WTC11 (cell line): ENCODE measurements around the gene SRPRA. TPM values are rescaled to one million over a fixed set of nuclear protein-coding genes. Genes with fewer than 3 reads are reported as not detected.

Experiments used
- ATF1 ChIP-seq: sonication (generic); formaldehyde crosslinking; IDR thresholded peaks from 2 replicates; pipeline ENCODE4 v1.8.1; 2023; ENCODE audit warnings: mild to moderate bottlenecking, moderate library complexity, missing genetic modification reagents
- ATF6 ChIP-seq: sonication (generic); formaldehyde crosslinking; IDR thresholded peaks from 2 replicates; pipeline ENCODE4 v1.8.1; 2023; ENCODE audit warnings: mild to moderate bottlenecking, missing genetic modification reagents
- CDX4 ChIP-seq: fragments of 250-450 bp; sonication (Bioruptor Pico); IDR thresholded peaks from 2 replicates; pipeline ENCODE4 v1.9.0; 2021; ENCODE audit warnings: moderate library complexity, mild to moderate bottlenecking, inconsistent platforms, borderline replicate concordance
- E2F1 ChIP-seq: sonication (generic); formaldehyde crosslinking; IDR thresholded peaks from 2 replicates; pipeline ENCODE4 v1.8.0; 2022; ENCODE audit warnings: mild to moderate bottlenecking, missing genetic modification reagents
- ESRRA ChIP-seq: sonication (generic); formaldehyde crosslinking; IDR thresholded peaks from 2 replicates; pipeline ENCODE4 v1.8.1; 2022; ENCODE audit warnings: mild to moderate bottlenecking, missing genetic modification reagents, borderline replicate concordance
- FOXJ3 ChIP-seq: sonication (generic); formaldehyde crosslinking; IDR thresholded peaks from 2 replicates; pipeline ENCODE4 v1.9.0; 2021; ENCODE audit warnings: missing genetic modification reagents, mild to moderate bottlenecking, borderline replicate concordance
- NFATC4 ChIP-seq: fragments of 250-450 bp; sonication (Bioruptor Pico); IDR thresholded peaks from 2 replicates; pipeline ENCODE4 v1.9.0; 2021; ENCODE audit warnings: mild to moderate bottlenecking
- NR1H2 ChIP-seq: sonication (generic); formaldehyde crosslinking; IDR thresholded peaks from 2 replicates; pipeline ENCODE4 v1.9.0; 2021; ENCODE audit warnings: mild to moderate bottlenecking, moderate library complexity, missing genetic modification reagents
- NR3C1 ChIP-seq: sonication (generic); formaldehyde crosslinking; conservative IDR thresholded peaks from 2 replicates; pipeline ENCODE4 v1.8.1; 2023; ENCODE audit warnings: low read depth, mild to moderate bottlenecking, missing genetic modification reagents
- RELA ChIP-seq: sonication (generic); formaldehyde crosslinking; IDR thresholded peaks from 2 replicates; pipeline ENCODE4 v1.8.1; 2022; ENCODE audit warnings: missing genetic modification reagents, mild to moderate bottlenecking, borderline replicate concordance
- SMAD3 ChIP-seq: sonication (generic); formaldehyde crosslinking; IDR thresholded peaks from 2 replicates; pipeline ENCODE4 v1.8.0; 2022; ENCODE audit warnings: missing genetic modification reagents, mild to moderate bottlenecking, borderline replicate concordance
- SOX15 ChIP-seq: fragments of 250-450 bp; sonication (Bioruptor Pico); IDR thresholded peaks from 2 replicates; pipeline ENCODE4 v1.9.0; 2021; ENCODE audit warnings: mild to moderate bottlenecking
- SP1 ChIP-seq: sonication (generic); formaldehyde crosslinking; conservative IDR thresholded peaks from 2 replicates; pipeline ENCODE4 v1.8.1; 2022; ENCODE audit warnings: missing genetic modification reagents
- STAT6 ChIP-seq: sonication (generic); formaldehyde crosslinking; conservative IDR thresholded peaks from 2 replicates; pipeline ENCODE4 v1.8.1; 2023; ENCODE audit warnings: mild to moderate bottlenecking, low read depth, missing genetic modification reagents, moderate library complexity
- ZBTB21 ChIP-seq: sonication (generic); formaldehyde crosslinking; IDR thresholded peaks from 2 replicates; pipeline ENCODE4 v1.8.1; 2023; ENCODE audit warnings: mild to moderate bottlenecking, missing genetic modification reagents, borderline replicate concordance
- total RNA-seq: library from RNA; stranded (reverse); gene quantifications from 3 replicates; pipeline ENCODE4 v1.2.3, GENCODE V29; 2021
- TF ChIP-seq, protein P1 (sequence below): sonication (generic); formaldehyde crosslinking; IDR thresholded peaks from 2 replicates; pipeline ENCODE4 v1.8.1; 2023; ENCODE audit warnings: mild to moderate bottlenecking, moderate library complexity, missing genetic modification reagents
- TF ChIP-seq, protein P2 (sequence below): sonication (generic); formaldehyde crosslinking; IDR thresholded peaks from 2 replicates; pipeline ENCODE4 v1.8.1; 2023; ENCODE audit warnings: mild to moderate bottlenecking, missing genetic modification reagents, moderate library complexity
- TF ChIP-seq, protein P3 (sequence below): fragments of 250-450 bp; sonication (Bioruptor Pico); IDR thresholded peaks from 2 replicates; pipeline ENCODE4 v1.9.0; 2021; ENCODE audit warnings: mild to moderate bottlenecking, borderline replicate concordance
- TF ChIP-seq, protein P4 (sequence below): sonication (generic); formaldehyde crosslinking; IDR thresholded peaks from 2 replicates; pipeline ENCODE4 v1.8.1; 2022; ENCODE audit warnings: mild to moderate bottlenecking, moderate library complexity, missing genetic modification reagents
- TF ChIP-seq, protein P5 (sequence below): sonication (generic); formaldehyde crosslinking; IDR thresholded peaks from 2 replicates; pipeline ENCODE4 v1.8.0; 2022; ENCODE audit warnings: mild to moderate bottlenecking, missing genetic modification reagents

Gene SRPRA
- total RNA-seq, 1 experiment from 2014 or later: 64.7 TPM

DNA sequence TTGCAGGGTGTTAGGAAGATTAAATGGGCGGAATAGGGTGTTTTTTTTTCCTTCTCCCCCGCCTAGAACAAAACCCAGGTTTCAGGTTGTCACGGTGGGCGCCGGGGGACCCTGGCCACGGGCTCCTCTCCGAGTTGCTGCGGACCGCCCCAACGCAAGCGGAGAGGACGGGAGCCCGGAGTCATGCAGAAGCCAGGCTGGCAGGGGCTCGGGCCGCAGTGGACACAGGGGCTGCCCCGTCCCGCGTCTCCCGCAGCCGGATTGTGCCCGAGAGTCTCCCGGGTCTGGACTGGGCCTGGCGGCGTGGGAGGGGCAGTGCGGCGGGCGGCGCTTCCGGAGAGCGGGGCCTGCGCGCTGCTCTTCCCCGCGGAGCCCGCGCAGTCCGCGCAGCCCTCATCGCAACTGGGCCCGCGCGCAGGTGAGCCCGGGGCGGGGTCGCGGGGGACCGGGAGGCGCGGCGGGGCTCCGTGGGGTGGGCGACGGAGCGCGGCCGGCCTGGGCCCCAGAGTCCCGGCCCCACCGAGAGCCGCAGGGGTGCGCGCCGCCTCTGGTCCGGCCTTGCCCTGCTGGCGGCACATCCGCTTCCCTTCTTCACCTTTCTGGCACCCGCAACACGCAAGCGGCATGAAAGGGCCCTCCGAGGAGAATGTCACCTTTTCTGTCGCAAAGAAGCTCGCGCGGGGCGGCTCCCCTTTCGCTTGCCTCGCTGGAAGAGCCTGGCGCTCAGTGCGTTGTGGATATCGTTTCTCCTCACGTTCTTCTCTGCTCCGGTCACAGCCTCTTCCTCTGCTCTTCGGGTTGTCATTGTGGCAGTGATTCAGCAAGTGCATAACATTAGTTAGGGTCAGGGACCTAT, 14.3 kb upstream of the SRPRA start, which contains the start of gene TIRAP (continued):
- TF ChIP-seq ESRRA (CRISPR knock-in tag) (0 out of 2 replicates have a peak, but pooled peaks have one; percentile 33), ATF1 (CRISPR knock-in tag) (no peak), FOXJ3 (CRISPR knock-in tag) (no peak), SP1 (0 out of 2 replicates have a peak, but pooled peaks have one; percentile 17), NR1H2 (CRISPR knock-in tag) (no peak), CDX4 (no peak), NFATC4 (CRISPR knock-in tag) (no peak), ATF6 (CRISPR knock-in tag) (no peak), NR3C1 (CRISPR knock-in tag) (0 out of 2 replicates have a peak, but pooled peaks have one; percentile 53), E2F1 (CRISPR knock-in tag) (no peak), ZBTB21 (CRISPR knock-in tag) (0 out of 2 replicates have a peak, but pooled peaks have one; percentile 17), RELA (CRISPR knock-in tag) (no peak), SOX15 (CRISPR knock-in tag) (no peak), SMAD3 (CRISPR knock-in tag) (no peak), STAT6 (CRISPR knock-in tag) (no peak)
- TF ChIP-seq, protein P1, sequence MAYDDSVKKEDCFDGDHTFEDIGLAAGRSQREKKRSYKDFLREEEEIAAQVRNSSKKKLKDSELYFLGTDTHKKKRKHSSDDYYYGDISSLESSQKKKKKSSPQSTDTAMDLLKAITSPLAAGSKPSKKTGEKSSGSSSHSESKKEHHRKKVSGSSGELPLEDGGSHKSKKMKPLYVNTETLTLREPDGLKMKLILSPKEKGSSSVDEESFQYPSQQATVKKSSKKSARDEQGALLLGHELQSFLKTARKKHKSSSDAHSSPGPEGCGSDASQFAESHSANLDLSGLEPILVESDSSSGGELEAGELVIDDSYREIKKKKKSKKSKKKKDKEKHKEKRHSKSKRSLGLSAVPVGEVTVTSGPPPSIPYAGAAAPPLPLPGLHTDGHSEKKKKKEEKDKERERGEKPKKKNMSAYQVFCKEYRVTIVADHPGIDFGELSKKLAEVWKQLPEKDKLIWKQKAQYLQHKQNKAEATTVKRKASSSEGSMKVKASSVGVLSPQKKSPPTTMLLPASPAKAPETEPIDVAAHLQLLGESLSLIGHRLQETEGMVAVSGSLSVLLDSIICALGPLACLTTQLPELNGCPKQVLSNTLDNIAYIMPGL (CRISPR knock-in tag): no peak; the same call in 1 of the 2 replicates
- TF ChIP-seq, protein P2, sequence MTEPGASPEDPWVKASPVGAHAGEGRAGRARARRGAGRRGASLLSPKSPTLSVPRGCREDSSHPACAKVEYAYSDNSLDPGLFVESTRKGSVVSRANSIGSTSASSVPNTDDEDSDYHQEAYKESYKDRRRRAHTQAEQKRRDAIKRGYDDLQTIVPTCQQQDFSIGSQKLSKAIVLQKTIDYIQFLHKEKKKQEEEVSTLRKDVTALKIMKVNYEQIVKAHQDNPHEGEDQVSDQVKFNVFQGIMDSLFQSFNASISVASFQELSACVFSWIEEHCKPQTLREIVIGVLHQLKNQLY (CRISPR knock-in tag): no peak
- TF ChIP-seq, protein P3, sequence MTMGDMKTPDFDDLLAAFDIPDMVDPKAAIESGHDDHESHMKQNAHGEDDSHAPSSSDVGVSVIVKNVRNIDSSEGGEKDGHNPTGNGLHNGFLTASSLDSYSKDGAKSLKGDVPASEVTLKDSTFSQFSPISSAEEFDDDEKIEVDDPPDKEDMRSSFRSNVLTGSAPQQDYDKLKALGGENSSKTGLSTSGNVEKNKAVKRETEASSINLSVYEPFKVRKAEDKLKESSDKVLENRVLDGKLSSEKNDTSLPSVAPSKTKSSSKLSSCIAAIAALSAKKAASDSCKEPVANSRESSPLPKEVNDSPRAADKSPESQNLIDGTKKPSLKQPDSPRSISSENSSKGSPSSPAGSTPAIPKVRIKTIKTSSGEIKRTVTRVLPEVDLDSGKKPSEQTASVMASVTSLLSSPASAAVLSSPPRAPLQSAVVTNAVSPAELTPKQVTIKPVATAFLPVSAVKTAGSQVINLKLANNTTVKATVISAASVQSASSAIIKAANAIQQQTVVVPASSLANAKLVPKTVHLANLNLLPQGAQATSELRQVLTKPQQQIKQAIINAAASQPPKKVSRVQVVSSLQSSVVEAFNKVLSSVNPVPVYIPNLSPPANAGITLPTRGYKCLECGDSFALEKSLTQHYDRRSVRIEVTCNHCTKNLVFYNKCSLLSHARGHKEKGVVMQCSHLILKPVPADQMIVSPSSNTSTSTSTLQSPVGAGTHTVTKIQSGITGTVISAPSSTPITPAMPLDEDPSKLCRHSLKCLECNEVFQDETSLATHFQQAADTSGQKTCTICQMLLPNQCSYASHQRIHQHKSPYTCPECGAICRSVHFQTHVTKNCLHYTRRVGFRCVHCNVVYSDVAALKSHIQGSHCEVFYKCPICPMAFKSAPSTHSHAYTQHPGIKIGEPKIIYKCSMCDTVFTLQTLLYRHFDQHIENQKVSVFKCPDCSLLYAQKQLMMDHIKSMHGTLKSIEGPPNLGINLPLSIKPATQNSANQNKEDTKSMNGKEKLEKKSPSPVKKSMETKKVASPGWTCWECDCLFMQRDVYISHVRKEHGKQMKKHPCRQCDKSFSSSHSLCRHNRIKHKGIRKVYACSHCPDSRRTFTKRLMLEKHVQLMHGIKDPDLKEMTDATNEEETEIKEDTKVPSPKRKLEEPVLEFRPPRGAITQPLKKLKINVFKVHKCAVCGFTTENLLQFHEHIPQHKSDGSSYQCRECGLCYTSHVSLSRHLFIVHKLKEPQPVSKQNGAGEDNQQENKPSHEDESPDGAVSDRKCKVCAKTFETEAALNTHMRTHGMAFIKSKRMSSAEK: no peak
- TF ChIP-seq, protein P4, sequence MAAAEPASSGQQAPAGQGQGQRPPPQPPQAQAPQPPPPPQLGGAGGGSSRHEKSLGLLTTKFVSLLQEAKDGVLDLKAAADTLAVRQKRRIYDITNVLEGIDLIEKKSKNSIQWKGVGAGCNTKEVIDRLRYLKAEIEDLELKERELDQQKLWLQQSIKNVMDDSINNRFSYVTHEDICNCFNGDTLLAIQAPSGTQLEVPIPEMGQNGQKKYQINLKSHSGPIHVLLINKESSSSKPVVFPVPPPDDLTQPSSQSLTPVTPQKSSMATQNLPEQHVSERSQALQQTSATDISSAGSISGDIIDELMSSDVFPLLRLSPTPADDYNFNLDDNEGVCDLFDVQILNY: peak; percentile 7; the same call in 1 of the 2 replicates
- TF ChIP-seq, protein P5, sequence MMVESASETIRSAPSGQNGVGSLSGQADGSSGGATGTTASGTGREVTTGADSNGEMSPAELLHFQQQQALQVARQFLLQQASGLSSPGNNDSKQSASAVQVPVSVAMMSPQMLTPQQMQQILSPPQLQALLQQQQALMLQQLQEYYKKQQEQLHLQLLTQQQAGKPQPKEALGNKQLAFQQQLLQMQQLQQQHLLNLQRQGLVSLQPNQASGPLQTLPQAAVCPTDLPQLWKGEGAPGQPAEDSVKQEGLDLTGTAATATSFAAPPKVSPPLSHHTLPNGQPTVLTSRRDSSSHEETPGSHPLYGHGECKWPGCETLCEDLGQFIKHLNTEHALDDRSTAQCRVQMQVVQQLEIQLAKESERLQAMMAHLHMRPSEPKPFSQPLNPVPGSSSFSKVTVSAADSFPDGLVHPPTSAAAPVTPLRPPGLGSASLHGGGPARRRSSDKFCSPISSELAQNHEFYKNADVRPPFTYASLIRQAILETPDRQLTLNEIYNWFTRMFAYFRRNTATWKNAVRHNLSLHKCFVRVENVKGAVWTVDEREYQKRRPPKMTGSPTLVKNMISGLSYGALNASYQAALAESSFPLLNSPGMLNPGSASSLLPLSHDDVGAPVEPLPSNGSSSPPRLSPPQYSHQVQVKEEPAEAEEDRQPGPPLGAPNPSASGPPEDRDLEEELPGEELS (CRISPR knock-in tag): peak; percentile 84; the same call in 1 of the 2 replicates
